ENCODE data around the gene CD151. TPM values are rescaled to one million over a fixed set of nuclear protein-coding genes. Genes with fewer than 3 reads are reported as not detected.
A peak's percentile ranks its signal among the peaks of the same experiment; 100 is the strongest.

Gene CD151
- polyA plus RNA-seq, 10 donors, result 113 to 161 (median 135) TPM

DNA sequence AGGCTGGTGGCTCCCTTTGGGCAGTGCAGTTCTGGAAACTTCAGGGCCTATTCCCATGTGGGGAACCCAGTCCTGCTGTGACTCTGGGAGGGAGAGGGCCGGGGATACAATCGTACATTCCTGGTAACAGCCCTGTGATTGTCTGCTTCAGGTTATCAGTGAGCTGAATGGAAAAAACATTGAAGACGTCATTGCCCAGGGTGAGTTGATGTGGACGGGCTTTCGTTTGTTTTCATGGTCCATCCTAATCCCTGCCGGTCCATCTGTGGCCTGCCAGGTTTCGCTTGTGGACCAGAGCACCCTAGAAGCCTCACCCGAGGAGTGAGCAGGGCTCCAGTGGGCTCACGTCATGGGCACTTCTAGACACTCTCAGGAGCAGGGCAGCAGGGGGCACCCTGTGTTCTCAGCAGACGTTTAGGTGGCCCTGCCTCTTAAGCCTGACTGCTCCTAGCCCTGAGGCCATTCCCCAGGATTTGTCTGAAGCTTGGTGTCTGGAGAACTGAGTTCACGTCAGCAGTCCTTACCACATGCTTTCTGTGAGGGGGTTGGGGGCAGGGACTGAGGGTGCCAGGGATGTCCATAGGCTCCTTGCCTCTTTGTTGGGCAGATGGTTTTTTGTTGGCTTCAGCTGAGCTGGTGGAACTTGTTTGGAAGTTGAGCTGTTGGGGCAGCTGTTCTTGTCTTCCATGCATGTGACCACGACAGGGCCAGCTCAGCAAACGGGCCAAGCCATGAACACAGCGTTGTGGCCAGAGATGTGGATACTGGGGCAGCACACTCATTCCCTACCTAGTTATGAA is 21.1 kb upstream of the CD151 start:
- DNase-seq, result no peak

DNA sequence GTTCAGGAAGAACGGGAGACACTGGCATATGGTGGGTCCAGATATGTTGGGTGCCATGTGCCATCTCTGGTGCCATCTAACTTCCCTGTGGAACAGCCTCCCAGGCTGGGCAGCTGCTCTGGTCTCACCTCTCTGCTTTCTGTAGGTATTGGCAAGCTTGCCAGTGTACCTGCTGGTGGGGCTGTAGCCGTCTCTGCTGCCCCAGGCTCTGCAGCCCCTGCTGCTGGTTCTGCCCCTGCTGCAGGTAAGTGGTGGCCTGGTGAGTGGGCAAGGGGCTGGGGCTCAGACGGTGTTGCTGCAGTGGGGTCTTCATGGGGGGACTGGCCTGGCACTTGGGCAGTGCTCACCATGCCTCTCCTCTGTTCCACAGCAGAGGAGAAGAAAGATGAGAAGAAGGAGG is 20.4 kb upstream of the CD151 start:
- DNase-seq, result no peak

DNA sequence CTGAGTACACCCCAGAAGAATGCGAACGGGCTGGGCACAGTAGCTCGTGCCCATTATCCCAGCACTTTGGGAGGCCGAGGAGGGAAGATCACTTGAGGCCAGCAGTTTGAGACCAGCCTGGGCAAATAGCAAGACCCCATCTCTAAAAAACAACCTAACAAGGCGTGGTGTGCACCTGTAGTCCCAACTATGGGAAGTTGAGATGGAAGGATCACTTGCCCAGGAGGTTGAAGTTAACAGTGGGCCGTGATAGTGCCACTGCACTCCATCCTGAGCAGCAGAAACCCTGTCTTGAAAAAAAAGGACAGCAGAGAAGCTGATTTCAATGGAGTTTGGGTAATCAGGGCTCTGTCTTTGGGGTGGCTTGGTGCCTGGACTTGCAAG is 19.7 kb upstream of the CD151 start:
- DNase-seq, result no peak

DNA sequence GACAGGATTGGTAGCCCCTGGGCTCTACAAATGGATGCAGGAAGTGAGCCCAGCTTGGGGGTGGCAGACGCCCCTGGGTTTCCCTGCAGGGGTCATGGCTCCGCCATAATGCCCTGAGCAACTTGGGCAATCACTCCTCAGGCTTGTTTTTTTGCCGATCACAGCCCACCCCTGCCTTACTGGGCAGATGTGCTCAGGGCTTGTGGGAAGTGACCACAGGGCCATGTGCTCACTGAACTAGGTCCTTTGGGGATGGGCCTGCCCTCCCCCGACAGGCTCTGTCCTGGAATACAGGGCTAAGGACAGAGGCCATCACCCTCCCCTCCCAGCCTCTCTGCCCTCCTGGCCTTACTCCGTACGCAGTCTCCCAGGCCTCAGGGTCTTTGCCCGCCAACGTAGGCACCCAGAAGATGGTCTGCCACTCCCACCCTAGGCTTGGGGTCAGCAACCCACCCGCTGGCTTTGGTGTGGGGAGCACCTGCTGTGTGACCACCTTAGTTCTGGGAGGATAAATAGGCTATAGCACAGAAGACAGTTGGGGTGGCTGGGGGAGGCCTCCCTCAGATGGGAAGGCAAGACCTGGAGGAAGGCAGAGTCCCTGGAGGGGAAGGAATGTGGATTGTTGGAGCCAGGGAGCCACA is 19.2 kb upstream of the CD151 start:
- no peak for DNase-seq

DNA sequence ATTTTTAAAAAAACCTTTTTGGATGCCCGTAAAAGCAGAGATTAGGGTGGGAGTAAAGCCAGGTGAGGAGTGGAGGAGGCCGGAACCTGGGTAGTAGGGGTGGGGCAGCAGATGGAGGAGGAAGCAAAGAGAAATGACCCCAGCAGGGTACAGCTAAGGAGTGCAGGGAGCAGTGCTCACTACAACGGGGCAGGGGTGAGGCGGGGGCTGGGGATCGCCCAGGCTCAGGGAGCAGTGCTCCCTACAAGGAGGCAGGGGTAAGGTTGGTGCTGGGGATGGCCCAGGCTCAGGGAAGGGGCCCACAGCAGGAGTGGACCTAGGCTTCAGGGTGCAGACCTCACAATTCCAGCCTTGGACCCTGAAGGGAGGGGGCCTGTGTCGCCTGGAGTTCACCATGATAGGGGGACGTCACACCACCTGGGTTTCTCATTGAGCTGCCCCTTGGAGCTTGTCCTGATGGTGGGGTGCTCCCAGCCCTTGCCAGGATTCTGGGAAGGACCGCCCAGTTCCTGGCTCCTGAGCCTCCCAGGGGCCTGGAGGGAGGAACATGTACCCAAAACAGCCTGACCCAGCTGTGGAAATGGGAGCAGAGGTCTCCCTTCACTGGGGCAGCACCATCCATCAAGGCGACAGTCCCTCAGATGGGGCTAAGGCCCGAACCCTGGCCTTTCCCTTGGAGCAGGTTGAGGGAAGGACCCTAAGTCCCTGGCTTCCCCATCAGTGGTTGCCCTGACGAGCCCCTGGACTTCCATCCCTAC is 16.9 kb upstream of the CD151 start:
- no peak for DNase-seq

DNA sequence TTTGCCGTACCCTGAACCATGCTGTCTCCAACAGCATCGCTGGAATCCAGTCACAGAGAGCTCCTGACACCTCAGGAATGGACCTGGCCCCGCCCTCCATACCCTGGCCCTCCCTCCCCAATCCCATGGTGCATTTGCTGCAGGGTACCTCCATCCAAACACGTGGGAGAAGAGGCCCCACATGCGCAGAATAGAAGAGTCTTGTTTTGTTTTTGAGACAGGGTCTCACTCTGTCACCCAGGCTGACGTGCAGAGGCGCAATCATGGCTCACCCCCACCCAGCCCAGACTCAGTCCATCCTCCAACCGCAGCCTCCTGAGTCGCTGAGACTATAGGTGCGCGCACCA is 16.3 kb upstream of the CD151 start:
- DNase-seq, result no peak

DNA sequence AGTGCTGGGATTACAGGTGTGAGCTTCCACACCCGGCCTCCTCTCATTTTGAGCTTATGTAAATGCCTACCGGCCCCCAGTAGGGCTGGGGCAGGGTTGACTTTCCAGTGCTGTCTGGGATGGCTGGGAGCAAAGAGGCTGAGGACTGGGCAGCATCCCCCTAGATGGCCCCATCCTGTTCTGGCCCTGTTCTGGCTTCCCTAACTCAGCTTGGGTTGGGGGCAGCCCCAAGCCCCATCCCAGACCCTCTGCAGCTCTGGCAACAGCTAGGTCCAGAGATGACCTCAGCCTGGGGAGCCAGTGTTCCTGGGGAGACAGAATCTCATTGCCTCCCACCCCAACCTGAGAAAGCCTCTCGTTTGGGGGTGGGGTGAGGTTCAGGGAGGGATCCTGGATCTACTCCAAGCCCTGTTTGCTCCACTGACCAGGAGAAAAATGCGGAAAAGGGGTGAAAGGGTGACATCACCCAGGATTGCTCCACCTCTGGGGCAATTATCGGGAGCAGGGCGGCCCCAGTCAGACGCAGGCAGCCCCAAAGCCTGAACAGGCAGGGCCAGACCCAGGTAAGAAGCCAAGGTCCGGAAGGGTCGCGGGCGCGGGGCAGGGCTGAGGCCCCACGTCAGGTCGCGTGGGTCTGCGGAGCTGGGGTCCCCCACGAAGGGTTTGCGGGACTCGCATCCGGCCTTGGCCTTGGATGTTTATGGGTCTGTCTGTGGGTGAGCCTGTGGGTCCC is 14.2 kb upstream of the CD151 start, which contains the start of gene PNPLA2:
PNPLA2 (plus strand) TSS at position 519 of the 733 bp plus-strand sequence. CDS start 805 bp downstream, outside the sequence.
- DNase-seq, result peak in 1 of 3 donors; percentile 55

DNA sequence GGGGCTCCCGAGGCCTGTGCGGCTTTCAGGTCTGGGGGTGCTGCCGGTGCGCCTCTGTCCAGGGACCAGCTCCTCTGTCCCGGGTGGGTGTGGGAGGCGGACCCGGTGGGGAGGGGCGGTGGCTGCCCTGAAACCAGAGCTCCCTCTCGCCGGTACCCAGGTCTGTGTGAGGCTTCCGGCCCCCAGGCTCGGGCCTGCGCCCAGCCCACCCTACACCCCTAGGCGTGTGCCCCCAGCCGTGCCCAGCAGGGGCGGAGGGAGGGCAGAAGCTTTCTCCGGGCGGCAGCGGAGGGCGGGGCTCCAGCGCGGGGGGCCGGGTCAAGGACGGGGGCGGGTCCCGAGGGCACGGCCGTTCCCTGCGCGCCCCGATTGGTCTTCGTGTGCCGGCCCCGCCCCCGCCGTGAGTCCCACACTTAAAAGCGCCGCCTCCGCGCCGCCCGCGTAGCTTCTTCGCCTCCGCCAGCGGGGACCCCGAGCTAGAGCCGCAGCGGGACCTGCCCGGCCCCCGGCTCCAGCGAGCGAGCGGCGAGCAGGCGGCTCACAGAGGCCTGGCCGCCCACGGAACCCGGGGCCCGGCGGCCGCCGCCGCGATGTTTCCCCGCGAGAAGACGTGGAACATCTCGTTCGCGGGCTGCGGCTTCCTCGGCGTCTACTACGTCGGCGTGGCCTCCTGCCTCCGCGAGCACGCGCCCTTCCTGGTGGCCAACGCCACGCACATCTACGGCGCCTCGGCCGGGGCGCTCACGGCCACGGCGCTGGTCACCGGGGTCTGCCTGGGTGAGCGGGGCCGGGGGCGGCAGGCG is 13.4 kb upstream of the CD151 start:
- DNase-seq, result peak; percentile 83 to 94 (median 90)

DNA sequence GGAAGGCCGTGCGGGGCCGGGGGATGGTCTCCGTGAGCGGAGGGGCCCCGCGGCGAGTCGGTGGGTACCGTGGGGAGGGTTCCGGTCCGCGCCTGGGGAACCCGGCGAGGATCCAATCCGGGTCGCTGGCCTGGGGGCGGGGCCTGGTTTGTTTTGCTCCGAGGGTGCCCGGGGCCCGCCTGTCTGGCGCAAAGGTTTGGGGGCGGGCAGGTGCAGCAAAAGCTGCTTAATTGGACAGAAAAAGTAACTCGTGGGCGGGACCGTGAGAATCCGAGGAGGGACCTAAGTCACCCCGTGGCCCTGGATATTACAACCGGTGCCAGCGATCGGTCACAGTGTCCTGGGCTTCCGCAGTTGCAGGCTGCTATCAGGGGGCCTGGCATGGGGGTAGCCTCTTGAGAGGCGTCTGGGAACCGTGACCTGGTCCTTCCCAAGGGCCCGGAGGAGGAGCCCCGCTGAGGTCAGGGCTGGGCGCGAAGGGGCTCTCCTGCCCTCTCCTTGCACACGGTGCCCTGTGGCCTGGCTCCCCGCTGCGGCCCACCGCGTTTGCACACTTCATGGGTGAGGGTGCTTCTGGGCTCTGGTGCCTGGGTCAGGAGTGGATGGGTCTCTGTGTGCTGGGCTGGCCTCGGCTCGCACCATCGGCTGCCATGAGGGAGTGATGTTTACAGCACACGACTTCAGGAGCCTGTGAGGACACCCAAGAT is 12.7 kb upstream of the CD151 start:
- peak in 1 of 3 donors; percentile 83 for DNase-seq

DNA sequence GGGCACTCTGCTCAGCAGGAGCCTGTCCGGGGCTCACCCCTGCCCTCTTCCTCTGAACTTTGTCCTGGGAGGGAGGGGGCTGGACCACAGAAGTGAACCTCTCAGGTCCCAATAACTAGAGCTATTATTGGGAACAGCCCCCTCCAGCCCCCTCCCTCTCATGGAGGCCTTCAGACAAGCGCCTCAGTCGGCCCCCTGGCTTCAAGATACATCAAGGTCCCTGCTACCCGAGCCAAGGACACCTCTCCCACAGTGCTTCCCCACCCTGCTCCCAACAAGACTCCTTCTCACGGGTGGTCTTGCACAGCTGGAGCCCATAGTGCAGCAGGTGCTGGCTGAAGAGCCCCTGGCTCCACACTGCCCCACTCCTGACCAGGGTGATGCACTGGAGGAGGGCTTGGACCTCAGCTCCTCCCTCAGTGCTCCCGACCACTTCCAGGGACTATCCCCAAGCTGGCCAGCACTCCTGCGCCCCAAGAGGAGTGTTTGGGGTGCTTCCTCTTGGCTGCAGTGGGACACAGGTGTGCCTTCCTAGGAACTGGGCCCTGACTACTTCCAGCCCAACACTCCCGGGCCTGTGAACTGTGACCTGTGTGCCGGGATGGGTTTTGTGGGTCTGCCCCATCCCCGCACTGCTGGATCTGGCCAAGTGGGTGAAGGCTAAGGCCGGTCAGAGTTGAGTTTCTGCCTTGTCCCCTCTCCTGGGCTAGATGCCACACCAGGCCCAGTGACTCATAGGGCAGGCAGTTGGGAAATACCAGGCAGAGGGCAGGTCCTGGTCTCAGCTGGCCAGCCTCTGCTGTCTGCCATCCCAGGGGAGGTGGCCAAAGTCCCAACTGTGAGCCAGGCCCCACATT is 11.9 kb upstream of the CD151 start:
- no peak for DNase-seq

DNA sequence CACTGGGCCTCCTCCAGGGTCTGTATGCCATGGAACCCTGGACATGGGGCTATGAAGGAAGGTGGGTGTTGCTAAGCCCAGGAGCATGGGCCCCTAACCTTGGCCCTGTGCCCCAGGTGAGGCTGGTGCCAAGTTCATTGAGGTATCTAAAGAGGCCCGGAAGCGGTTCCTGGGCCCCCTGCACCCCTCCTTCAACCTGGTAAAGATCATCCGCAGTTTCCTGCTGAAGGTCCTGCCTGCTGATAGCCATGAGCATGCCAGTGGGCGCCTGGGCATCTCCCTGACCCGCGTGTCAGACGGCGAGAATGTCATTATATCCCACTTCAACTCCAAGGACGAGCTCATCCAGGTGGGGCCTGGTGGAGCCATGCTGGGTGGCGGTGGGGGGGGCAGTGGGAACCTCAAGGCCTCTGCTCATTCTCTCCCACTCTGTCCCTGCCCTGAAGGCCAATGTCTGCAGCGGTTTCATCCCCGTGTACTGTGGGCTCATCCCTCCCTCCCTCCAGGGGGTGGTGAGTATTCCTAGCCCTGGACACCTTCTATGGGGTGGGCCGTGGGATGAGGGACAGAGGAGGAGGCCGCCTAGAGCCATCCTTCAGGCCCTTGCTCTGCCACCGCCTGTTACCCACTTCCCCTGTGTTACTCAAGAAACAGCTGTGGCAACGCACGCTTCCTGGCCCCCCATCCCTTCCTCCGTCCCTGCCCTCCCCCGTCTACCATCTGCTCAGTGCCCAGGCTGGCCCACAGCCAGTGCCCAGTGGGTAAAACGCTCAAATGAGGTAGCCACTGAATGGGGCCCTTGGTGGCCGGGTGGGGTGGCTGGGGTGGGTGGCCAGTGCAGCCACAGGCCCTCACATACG is 11.0 kb upstream of the CD151 start:
- no peak for DNase-seq

DNA sequence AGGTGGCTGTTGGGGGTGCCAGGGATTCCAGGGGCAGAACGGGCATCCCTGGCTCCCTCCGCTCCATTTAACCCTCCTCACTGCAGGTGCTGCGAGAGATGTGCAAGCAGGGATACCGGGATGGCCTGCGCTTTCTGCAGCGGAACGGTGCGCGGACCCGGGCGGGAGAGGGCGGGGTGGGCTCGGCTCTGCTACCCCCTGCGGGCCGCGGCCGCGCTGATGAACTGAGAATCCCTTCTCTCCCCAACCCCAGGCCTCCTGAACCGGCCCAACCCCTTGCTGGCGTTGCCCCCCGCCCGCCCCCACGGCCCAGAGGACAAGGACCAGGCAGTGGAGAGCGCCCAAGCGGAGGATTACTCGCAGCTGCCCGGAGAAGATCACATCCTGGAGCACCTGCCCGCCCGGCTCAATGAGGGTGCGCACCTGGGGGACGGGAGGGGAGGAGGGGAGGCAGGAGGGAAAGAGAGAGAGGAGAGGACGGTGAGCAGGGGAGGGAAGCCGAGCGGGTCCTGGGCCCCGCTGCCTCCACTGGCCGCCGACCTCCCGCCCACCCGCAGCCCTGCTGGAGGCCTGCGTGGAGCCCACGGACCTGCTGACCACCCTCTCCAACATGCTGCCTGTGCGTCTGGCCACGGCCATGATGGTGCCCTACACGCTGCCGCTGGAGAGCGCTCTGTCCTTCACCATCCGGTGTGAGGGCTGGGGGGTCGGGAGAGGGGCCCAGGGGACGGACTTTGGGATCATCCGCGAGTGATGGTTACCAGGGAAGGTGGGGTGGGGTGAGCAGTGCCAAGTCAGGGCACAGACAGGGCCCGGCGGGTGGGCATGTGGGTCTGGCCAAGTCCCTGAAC is 9.1 kb upstream of the CD151 start:
- DNase-seq, result no peak

DNA sequence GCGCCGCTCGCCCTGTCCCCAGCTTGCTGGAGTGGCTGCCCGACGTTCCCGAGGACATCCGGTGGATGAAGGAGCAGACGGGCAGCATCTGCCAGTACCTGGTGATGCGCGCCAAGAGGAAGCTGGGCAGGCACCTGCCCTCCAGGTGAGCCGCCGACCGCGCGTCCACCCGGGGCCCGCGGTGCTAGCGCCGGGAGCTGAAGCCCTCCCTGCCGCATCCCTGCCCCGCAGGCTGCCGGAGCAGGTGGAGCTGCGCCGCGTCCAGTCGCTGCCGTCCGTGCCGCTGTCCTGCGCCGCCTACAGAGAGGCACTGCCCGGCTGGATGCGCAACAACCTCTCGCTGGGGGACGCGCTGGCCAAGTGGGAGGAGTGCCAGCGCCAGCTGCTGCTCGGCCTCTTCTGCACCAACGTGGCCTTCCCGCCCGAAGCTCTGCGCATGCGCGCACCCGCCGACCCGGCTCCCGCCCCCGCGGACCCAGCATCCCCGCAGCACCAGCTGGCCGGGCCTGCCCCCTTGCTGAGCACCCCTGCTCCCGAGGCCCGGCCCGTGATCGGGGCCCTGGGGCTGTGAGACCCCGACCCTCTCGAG is 8.4 kb upstream of the CD151 start:
- DNase-seq, result peak in 2 of 3 donors; percentile 72 to 80

DNA sequence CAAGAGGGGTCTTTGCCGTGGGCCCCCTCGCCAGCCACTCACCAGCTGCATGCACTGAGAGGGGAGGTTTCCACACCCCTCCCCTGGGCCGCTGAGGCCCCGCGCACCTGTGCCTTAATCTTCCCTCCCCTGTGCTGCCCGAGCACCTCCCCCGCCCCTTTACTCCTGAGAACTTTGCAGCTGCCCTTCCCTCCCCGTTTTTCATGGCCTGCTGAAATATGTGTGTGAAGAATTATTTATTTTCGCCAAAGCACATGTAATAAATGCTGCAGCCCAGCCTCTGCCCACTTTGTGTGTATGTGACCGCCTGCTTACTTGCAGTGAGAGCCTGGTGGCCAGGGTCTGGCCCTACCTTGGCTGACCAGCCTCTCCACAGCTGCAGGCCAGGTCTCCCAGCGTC is 7.8 kb upstream of the CD151 start:
- DNase-seq, result no peak

DNA sequence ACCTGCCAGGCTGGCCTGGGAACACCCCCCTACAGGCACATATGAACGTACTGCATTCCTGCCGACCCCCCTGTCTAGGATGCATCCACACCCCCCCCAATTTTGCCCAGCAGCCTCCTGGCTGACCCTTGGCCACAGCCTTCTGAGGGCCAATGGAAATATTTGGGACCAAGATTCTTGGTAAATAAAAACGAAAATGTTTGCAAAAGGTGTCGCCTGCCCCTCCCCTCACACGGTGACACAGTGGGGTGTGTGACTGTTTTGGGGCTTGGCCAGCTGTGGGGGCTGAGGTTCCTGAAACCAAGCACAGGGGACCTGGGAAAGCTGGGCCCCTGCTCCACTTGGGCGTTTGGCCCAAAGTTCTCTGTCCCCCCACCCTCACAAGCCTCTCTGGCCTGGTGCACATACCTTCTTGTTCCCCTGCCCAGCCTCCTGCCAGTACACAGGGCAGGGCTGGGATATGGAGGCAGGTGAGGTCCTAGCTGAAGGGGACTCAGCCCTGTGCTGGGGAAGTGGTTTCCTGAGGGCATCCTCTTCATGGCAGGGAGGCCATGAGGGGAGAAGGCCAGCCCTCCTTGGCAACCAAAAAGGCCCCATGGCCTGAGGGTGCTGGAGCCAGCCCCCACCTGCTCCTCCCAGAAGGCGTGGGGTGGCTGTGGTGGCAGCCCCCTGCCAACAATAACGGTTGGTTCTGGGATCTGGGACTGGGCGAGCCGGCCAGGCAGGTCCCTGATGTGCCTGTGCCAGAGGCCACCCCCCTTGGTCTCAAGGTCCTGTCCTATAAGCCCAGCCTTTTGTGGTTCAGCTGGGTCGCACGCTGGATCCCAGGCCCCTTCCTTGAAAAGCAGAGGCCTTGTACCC is 7.2 kb upstream of the CD151 start:
- no peak for DNase-seq

DNA sequence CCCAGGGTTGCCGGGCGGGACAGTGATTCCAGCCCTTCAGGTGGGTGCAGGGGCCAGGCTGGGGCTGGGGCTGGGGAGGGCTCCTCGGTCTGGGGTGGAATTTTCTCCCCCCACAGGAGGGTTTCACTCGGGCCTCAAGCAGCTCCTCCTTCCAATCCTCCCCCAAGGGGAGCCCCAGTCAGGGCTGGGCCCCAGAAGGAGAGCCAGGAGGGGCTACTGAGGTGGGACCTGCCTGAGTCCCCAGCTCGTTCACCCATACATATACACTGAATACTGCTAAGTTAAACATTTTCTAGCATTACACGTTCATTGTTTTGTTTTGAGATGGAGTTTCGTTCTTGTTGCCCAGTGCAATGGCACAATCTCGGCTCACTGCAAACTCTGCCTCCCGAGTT is 6.5 kb upstream of the CD151 start:
- DNase-seq, result no peak
